CD8-positive, alpha-beta memory T cell (primary cell): Measurements from ENCODE around the gene LMO3. TPM values are rescaled to one million over a fixed set of nuclear protein-coding genes. Genes with fewer than 3 reads are reported as not detected.

Experiments used
- CTCF ChIA-PET: fragments of 350-600 bp; sonication (Branson Sonifier 250); formaldehyde crosslinking; loops from one replicate; lab custom pipeline; 2021; ENCODE audit warnings: antibody characterized with exemption; lab: Charles Lee
- POLR2A ChIA-PET: fragments of 350-600 bp; sonication (Branson Sonifier 250); formaldehyde crosslinking; loops from one replicate; lab custom pipeline; 2021; ENCODE audit warnings: antibody characterized with exemption; lab: Charles Lee
- DNase-seq, 5 donors: peaks; one replicate each; pipeline versions ENCODE4 v3.0.0 to v3.0.0-alpha.2; 2020 to 2022; ENCODE audit warnings: mixed read lengths in 1 of 5
- H3K27ac ChIP-seq: one replicate; pipeline ENCODE4 v1.7.0; 2013; ENCODE audit warnings: low read depth, mild to moderate bottlenecking, low read length, moderate library complexity
- H3K27me3 ChIP-seq: 2 replicates; pipeline ENCODE4 v1.7.0; 2013; ENCODE audit warnings: low read length, mild to moderate bottlenecking; ENCODE audit not compliant: insufficient read depth, poor library complexity, severe bottlenecking
- H3K36me3 ChIP-seq: 2 replicates; pipeline ENCODE4 v1.7.0; 2013; ENCODE audit warnings: mild to moderate bottlenecking, low read length, moderate library complexity; ENCODE audit not compliant: insufficient read depth
- H3K4me1 ChIP-seq: 2 replicates; pipeline ENCODE4 v1.7.0; 2013; ENCODE audit warnings: mild to moderate bottlenecking, low read length, moderate library complexity; ENCODE audit not compliant: insufficient read depth
- H3K4me3 ChIP-seq: 2 replicates; pipeline ENCODE4 v1.7.0; 2013; ENCODE audit warnings: mild to moderate bottlenecking, low read length
- H3K9me3 ChIP-seq: 2 replicates; pipeline ENCODE4 v1.7.0; 2013; ENCODE audit warnings: mild to moderate bottlenecking, low read length
- H3K27ac Mint-ChIP-seq, 8 donors: one replicate each; pipeline ENCODE4 v1.8.0; 2020 to 2021; ENCODE audit warnings: mixed read lengths in 8 of 8, mild to moderate bottlenecking in 6 of 8, inconsistent platforms in 3 of 8, moderate library complexity in 3 of 8
- H3K27me3 Mint-ChIP-seq, 2 donors: one replicate each; pipeline ENCODE4 v1.8.0; 2020 to 2021; ENCODE audit warnings: mixed read lengths in 2 of 2, mild to moderate bottlenecking in 1 of 2, moderate library complexity in 1 of 2
- H3K36me3 Mint-ChIP-seq, 3 donors: one replicate each; pipeline ENCODE4 v1.8.0; 2020 to 2021; ENCODE audit warnings: mixed read lengths in 3 of 3, inconsistent platforms in 1 of 3, mild to moderate bottlenecking in 1 of 3
- H3K4me1 Mint-ChIP-seq, 3 donors: one replicate each; pipeline ENCODE4 v1.8.0; 2020 to 2021; ENCODE audit warnings: mixed read lengths in 3 of 3, inconsistent platforms in 1 of 3, mild to moderate bottlenecking in 1 of 3
- H3K4me3 Mint-ChIP-seq, 7 donors: one replicate each; pipeline ENCODE4 v1.8.0; 2020 to 2021; ENCODE audit warnings: mixed read lengths in 7 of 7, mild to moderate bottlenecking in 6 of 7, moderate library complexity in 4 of 7, inconsistent platforms in 2 of 7
- H3K9me3 Mint-ChIP-seq, 5 donors: one replicate each; pipeline ENCODE4 v1.8.0; 2020 to 2022; ENCODE audit warnings: mixed read lengths in 5 of 5, mild to moderate bottlenecking in 3 of 5, moderate library complexity in 2 of 5, inconsistent platforms in 1 of 5
- polyA plus RNA-seq: library from polyadenylated mRNA; unstranded; fragments of 300-500 nt; fragmentation: Illumina TruSeq; gene quantifications from one replicate; pipeline ENCODE4 v1.2.3, GENCODE V29; 2021
- total RNA-seq, 2 experiments: library from RNA; stranded (reverse); gene quantifications; one replicate each; pipeline ENCODE4 v1.2.3, GENCODE V29; 2021

The LMO3 gene
- total RNA-seq (not detected), polyA plus RNA-seq (not detected)

DNA sequence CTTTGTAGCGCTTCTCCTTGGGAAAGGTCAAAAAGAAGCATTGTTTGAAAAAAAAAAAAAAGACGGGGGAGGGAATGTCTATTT, at the start of gene LMO3:
Gene LMO3 (minus strand): TSS at position 46 of the 84 bp plus-strand sequence. CDS start 5,302 bp downstream, outside the sequence.
- ChIA-PET POLR2A (no interaction called here), CTCF (no interaction called here)
- Histone ChIP-seq H3K4me1 (no peaks in the 10 kb centered on the region), H3K27me3 (no peaks in the 10 kb centered on the region), H3K9me3 (no peaks in the 10 kb centered on the region), H3K27ac (no peak within 1 kb of the TSS), H3K4me3 (no peak within 1 kb of the TSS), H3K36me3 (no peaks in the 10 kb centered on the region)
- H3K4me3 Mint-ChIP-seq = no peak within 1 kb of the TSS
- no peaks in the 10 kb centered on the region for H3K36me3 Mint-ChIP-seq
- peaks cover 11 to 25% of the 10 kb centered on the region in 2 donors for H3K27me3 Mint-ChIP-seq
- peaks cover 9 to 20% (median 15%) of the 10 kb centered on the region in 5 donors for H3K9me3 Mint-ChIP-seq
- no peak within 1 kb of the TSS for H3K27ac Mint-ChIP-seq
- no peak for DNase-seq
- no peaks in the 10 kb centered on the region for H3K4me1 Mint-ChIP-seq

DNA sequence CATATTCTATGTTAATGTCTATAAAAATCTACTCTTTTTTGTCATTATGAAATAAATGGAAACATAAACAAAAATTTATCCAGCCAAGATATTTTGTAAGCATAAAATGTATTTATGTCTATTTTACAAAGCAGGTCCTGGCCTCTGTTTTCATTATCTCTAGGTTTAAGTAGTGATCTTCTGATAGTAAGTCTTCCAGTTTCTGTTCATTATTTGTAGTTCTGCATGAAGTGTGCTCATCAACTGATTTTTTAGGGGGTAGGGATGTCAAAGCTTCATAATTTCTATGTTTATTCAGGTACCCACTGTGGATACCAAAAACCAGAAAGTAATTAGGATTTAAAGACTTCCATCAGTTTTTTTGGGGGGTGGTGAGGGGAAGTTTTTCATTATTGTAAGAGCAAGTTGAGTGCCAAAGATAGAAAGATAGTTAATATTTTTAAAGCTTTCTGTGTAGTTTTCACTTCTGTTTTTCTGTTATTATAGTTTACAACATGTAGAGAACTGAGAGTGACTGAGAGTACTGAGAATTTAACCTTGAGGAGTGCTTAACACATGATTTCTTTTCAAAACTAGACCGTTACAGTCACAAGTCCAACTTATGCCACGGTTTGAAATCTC, 30.6 kb upstream of the LMO3 start:
- no peak overlapping the region for H3K27ac ChIP-seq
- Mint-ChIP-seq H3K27ac (no peak overlapping the region), H3K27me3 (no peaks in the 10 kb centered on the region), H3K4me1 (no peaks in the 10 kb centered on the region), H3K4me3 (no peak overlapping the region), H3K36me3 (no peaks in the 10 kb centered on the region), H3K9me3 (peaks cover 5 to 9% (median 7%) of the 10 kb centered on the region in 5 donors)
- no peaks in the 10 kb centered on the region for H3K9me3 ChIP-seq
- CTCF ChIA-PET = no interaction called here
- POLR2A ChIA-PET = no interaction called here
- no peaks in the 10 kb centered on the region for H3K27me3 ChIP-seq
- DNase-seq = no peak
- no peaks in the 10 kb centered on the region for H3K4me1 ChIP-seq
- no peak overlapping the region for H3K4me3 ChIP-seq
- no peaks in the 10 kb centered on the region for H3K36me3 ChIP-seq

DNA sequence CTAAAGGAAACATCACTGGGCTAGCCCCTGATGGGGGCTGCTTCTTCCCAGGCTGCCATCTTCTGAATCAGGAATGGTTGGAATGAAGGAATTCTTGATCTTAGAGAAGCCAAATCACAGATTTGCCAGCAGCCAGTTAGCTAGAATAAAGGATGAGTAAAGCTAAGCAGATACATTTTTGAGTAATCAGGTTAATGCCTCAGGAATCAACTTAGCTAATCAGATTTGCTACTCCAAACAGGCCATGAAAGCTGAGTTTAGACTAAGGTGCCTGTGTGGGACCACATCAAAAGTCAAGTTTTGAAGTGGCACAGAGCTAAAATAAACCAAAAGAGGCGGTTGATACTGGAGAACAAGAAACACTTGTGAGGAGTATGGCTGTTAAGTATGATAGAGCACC, 28.8 kb upstream of the LMO3 start:
- no peak overlapping the region for H3K4me3 Mint-ChIP-seq
- Histone ChIP-seq H3K27me3 (no peaks in the 10 kb centered on the region), H3K4me1 (no peaks in the 10 kb centered on the region), H3K36me3 (no peaks in the 10 kb centered on the region), H3K9me3 (no peaks in the 10 kb centered on the region), H3K27ac (no peak overlapping the region), H3K4me3 (no peak overlapping the region)
- H3K9me3 Mint-ChIP-seq = peaks cover 6 to 9% (median 7%) of the 10 kb centered on the region in 5 donors
- POLR2A ChIA-PET = no interaction called here
- H3K27ac Mint-ChIP-seq = no peak overlapping the region
- no peaks in the 10 kb centered on the region for H3K36me3 Mint-ChIP-seq
- no peaks in the 10 kb centered on the region for H3K27me3 Mint-ChIP-seq
- no peak for DNase-seq
- no peaks in the 10 kb centered on the region for H3K4me1 Mint-ChIP-seq
- CTCF ChIA-PET = no interaction called here

DNA sequence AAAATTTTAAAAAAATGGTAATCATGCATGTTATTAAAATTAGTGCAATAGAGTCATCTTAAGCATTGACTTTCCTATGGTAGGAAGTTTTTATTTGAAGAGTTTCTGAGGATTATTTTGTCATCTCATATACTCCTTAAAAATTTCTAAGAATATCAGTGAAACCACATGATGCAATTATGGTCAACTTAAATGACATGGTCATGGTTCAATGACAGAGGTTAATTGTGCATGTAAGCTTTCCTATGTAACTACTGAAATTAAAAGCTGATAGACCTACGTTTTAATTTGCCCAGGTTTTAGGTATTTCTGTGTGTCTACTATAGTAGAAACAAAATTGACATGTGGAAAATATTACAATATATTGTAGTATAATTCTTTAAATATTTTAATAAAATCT, 21.0 kb upstream of the LMO3 start:
- Mint-ChIP-seq H3K27ac (no peak overlapping the region), H3K9me3 (peaks cover 0 to 10% (median 5%) of the 10 kb centered on the region in 5 donors)
- POLR2A ChIA-PET = no interaction called here

DNA sequence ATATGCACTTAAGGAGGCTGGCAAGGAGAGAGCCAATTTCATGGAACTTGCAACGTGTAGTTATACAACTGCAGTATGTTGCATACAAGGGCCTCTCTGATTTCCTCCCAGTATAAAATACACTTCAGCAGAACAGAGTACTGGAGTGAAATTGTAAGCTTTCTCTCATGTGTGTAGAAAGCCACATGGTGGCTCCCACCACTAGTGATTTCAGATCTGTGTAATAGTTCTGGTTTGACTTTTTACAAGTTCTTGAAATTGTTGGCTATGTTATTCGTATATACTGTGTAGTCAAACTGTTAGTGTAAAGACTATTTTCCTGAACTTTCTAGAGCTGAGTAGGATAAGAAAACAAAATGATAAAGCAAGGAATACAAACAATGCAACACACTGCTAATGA, 16.4 kb upstream of the LMO3 start:
- Histone ChIP-seq H3K4me1 (no peaks in the 10 kb centered on the region), H3K27ac (no peak overlapping the region), H3K27me3 (no peaks in the 10 kb centered on the region), H3K9me3 (no peaks in the 10 kb centered on the region), H3K4me3 (no peak overlapping the region), H3K36me3 (no peaks in the 10 kb centered on the region)
- Mint-ChIP-seq H3K27ac (no peak overlapping the region), H3K4me1 (no peaks in the 10 kb centered on the region), H3K9me3 (peaks cover 0 to 10% (median 4%) of the 10 kb centered on the region in 5 donors), H3K4me3 (no peak overlapping the region), H3K36me3 (no peaks in the 10 kb centered on the region), H3K27me3 (no peaks in the 10 kb centered on the region)
- POLR2A ChIA-PET = no interaction called here
- CTCF ChIA-PET = no interaction called here
- DNase-seq = no peak

More for the DNA sequence above, 21.0 kb upstream of the LMO3 start:
- H3K36me3 ChIP-seq = no peaks in the 10 kb centered on the region
- no peaks in the 10 kb centered on the region for H3K9me3 ChIP-seq
- no peak overlapping the region for H3K4me3 ChIP-seq
- Mint-ChIP-seq H3K4me1 (no peaks in the 10 kb centered on the region), H3K36me3 (no peaks in the 10 kb centered on the region), H3K4me3 (no peak overlapping the region), H3K27me3 (no peaks in the 10 kb centered on the region)
- no peaks in the 10 kb centered on the region for H3K27me3 ChIP-seq
- DNase-seq = no peak
- CTCF ChIA-PET = no interaction called here
- H3K4me1 ChIP-seq = no peaks in the 10 kb centered on the region
- H3K27ac ChIP-seq = no peak overlapping the region

DNA sequence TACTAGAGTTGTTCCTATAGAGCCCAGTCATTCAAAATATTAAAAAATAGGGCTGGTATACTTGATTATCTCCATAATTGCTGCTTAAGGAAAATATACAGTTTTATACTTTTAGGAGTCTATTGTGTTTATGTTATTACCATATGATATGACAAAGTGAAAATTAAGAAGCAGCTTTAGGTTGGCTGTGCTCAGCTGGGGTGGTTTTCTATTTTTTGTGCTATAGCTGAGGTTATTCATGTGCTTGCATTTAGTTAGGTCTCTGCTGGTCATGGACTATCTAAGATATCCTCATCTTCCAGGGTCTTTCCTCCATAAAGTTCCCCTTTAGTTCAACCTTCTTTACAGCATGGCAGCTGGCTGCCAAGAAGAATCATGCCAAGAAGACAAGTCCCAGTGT, 13.6 kb upstream of the LMO3 start:
- H3K27me3 Mint-ChIP-seq = no peaks in the 10 kb centered on the region
- H3K36me3 Mint-ChIP-seq = no peaks in the 10 kb centered on the region
- POLR2A ChIA-PET = no interaction called here
- CTCF ChIA-PET = no interaction called here
- no peaks in the 10 kb centered on the region for H3K4me1 Mint-ChIP-seq
- no peak overlapping the region for H3K4me3 Mint-ChIP-seq
- no peak for DNase-seq
- no peaks in the 10 kb centered on the region for H3K27me3 ChIP-seq
- H3K36me3 ChIP-seq = no peaks in the 10 kb centered on the region
- no peak overlapping the region for H3K27ac ChIP-seq
- no peak overlapping the region for H3K27ac Mint-ChIP-seq
- H3K9me3 ChIP-seq = no peaks in the 10 kb centered on the region
- no peak overlapping the region for H3K4me3 ChIP-seq
- no peaks in the 10 kb centered on the region for H3K4me1 ChIP-seq
- H3K9me3 Mint-ChIP-seq = peaks cover 0 to 16% (median 7%) of the 10 kb centered on the region in 5 donors

DNA sequence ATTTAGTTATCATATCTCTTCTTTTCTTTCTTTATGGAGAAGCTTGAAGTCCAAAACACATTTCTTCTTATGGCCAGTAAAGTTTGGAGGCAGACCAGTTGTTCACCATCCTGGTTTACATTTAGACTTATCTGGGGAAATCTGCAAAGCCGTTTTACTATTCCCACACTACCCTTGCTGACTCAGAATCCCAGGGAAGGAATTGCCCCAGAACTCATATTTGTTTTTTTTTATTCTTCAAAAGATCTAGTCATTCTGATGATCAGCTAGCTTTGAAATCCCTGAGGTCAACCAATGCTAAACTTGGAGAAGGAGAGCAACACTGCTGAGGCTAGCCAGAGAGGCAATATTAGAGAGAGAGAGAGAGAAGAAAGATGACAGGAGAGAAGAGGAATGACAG, 12.3 kb upstream of the LMO3 start:
- Histone ChIP-seq H3K36me3 (no peaks in the 10 kb centered on the region), H3K27ac (no peak overlapping the region), H3K9me3 (no peaks in the 10 kb centered on the region), H3K27me3 (no peaks in the 10 kb centered on the region), H3K4me3 (no peak overlapping the region), H3K4me1 (no peaks in the 10 kb centered on the region)
- H3K27me3 Mint-ChIP-seq = no peaks in the 10 kb centered on the region
- H3K27ac Mint-ChIP-seq = no peak overlapping the region
- no peaks in the 10 kb centered on the region for H3K4me1 Mint-ChIP-seq
- H3K9me3 Mint-ChIP-seq = peaks cover 0 to 16% (median 7%) of the 10 kb centered on the region in 5 donors
- H3K4me3 Mint-ChIP-seq = no peak overlapping the region
- CTCF ChIA-PET = no interaction called here
- no peak for DNase-seq
- POLR2A ChIA-PET = no interaction called here
- no peaks in the 10 kb centered on the region for H3K36me3 Mint-ChIP-seq

DNA sequence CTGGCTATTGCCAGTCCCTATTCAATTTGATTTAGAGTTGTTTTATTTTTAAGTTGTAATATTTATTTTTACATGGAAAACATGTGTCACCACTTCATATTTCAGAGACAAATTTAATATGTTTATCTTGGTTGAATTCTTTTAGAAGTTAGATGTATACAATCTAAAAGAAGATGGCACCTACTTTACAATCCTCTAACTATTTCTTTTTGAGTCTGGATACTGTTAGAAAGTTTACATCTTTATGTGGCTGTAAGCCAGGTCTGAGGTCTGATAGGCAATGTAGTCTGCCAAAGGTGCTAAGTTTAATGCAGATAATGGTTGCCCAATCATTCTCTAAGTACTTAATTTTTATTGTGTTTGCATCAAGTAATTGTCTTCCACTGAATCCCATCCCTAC, 7.2 kb upstream of the LMO3 start:
- H3K4me3 Mint-ChIP-seq = no peak overlapping the region
- Histone ChIP-seq H3K9me3 (no peaks in the 10 kb centered on the region), H3K27me3 (no peaks in the 10 kb centered on the region), H3K4me3 (no peak overlapping the region), H3K27ac (no peak overlapping the region), H3K4me1 (no peaks in the 10 kb centered on the region), H3K36me3 (no peaks in the 10 kb centered on the region)
- no peaks in the 10 kb centered on the region for H3K36me3 Mint-ChIP-seq
- peaks cover 0 to 14% (median 5%) of the 10 kb centered on the region in 5 donors for H3K9me3 Mint-ChIP-seq
- DNase-seq = no peak
- H3K27ac Mint-ChIP-seq = no peak overlapping the region
- POLR2A ChIA-PET = no interaction called here
- CTCF ChIA-PET = no interaction called here
- no peaks in the 10 kb centered on the region for H3K4me1 Mint-ChIP-seq
- H3K27me3 Mint-ChIP-seq = no peaks in the 10 kb centered on the region

DNA sequence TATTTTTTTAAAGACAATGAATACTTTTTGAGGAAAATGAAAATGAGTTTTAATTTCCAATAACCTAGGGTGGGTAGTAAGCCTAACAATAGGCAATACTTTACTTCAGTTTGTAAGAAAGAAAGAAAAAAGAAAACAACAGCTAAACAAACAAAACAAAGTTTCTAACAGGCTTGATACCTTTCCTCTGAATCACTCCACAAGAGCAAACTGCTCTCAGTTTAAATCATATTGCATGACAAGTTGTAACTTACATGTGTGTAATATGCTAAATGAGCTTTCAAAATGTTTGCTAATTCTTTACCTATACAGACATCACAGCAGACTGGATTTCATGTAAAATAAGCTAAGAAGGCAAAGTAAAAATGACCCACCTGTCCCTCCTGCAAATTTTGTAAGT, 6.7 kb upstream of the LMO3 start:
- Mint-ChIP-seq H3K27me3 (peaks cover 2 to 4% of the 10 kb centered on the region in 2 donors), H3K27ac (no peak overlapping the region), H3K4me1 (no peaks in the 10 kb centered on the region), H3K36me3 (no peaks in the 10 kb centered on the region), H3K4me3 (no peak overlapping the region), H3K9me3 (peaks cover 0 to 18% (median 4%) of the 10 kb centered on the region in 5 donors)
- H3K4me3 ChIP-seq = no peak overlapping the region
- no peaks in the 10 kb centered on the region for H3K36me3 ChIP-seq
- H3K27me3 ChIP-seq = no peaks in the 10 kb centered on the region
- CTCF ChIA-PET = no interaction called here
- POLR2A ChIA-PET = no interaction called here
- no peak overlapping the region for H3K27ac ChIP-seq
- no peak for DNase-seq
- H3K4me1 ChIP-seq = no peaks in the 10 kb centered on the region
- no peaks in the 10 kb centered on the region for H3K9me3 ChIP-seq
